ENCODE results near the gene TOX3. TPM values are rescaled to one million over a fixed set of nuclear protein-coding genes. Genes with fewer than 3 reads are reported as not detected.

TOX3 gene
- total RNA-seq, 1 donor, result not detected

GRCh38 chr16:52497067-52497816 lies 49.7 kb downstream of the TOX3 start:
- no peak overlapping the region for H3K4me3 ChIP-seq (ENCODE audit: low read depth, low read length)
- no peak for DNase-seq (ENCODE audit: low read depth)
- TF ChIP-seq CTCF (IDR thresholded peaks at IDR 0.05; ENCODE audit: insufficient read depth, low read depth, low read length), result no peak

- no peak for DNase-seq (ENCODE audit: low read depth)
- no peak for TF ChIP-seq CTCF (IDR thresholded peaks at IDR 0.05; ENCODE audit: insufficient read depth, low read depth, low read length)
Measured at GRCh38 chr16:52496051-52496876, 50.7 kb downstream of the TOX3 start.

GRCh38 chr16:52494621-52495020 lies 52.3 kb downstream of the TOX3 start:
- DNase-seq (ENCODE audit: low read depth), result no peak
- no peak overlapping the region for H3K4me3 ChIP-seq (ENCODE audit: low read depth, low read length)
- TF ChIP-seq CTCF (IDR thresholded peaks at IDR 0.05; ENCODE audit: insufficient read depth, low read depth, low read length), result no peak

More at GRCh38 chr16:52496051-52496876, 50.7 kb downstream of the TOX3 start:
- no peak overlapping the region for H3K4me3 ChIP-seq (ENCODE audit: low read depth, low read length)

- TF ChIP-seq CTCF (IDR thresholded peaks at IDR 0.05; ENCODE audit: insufficient read depth, low read depth, low read length), result no peak
- no peak overlapping the region for H3K4me3 ChIP-seq (ENCODE audit: low read depth, low read length)
- DNase-seq (ENCODE audit: low read depth), result no peak
Measured at GRCh38 chr16:52494145-52494544, 52.8 kb downstream of the TOX3 start.

GRCh38 chr16:52492789-52493357 lies 54.1 kb downstream of the TOX3 start:
- no peak for DNase-seq (ENCODE audit: low read depth)
- TF ChIP-seq CTCF (IDR thresholded peaks at IDR 0.05; ENCODE audit: insufficient read depth, low read depth, low read length), result no peak
- H3K4me3 ChIP-seq (ENCODE audit: low read depth, low read length), result no peak overlapping the region

- H3K4me3 ChIP-seq (ENCODE audit: low read depth, low read length), result no peak overlapping the region
- TF ChIP-seq CTCF (IDR thresholded peaks at IDR 0.05; ENCODE audit: insufficient read depth, low read depth, low read length), result no peak
- DNase-seq (ENCODE audit: low read depth), result no peak
Measured at GRCh38 chr16:52491216-52491615, 55.7 kb downstream of the TOX3 start.

Measured in fibroblast of villous mesenchyme (primary cell).